ENCODE results near the gene VPS37B.

Gene VPS37B

GRCh38 chr12:122855071-122855829, 40.7 kb downstream of the VPS37B start:
- DNase-seq (ENCODE audit: extremely low read depth in 1 of 2, low read depth in 1 of 2) = no peak

GRCh38 chr12:122854554-122854953, 41.4 kb downstream of the VPS37B start:
- DNase-seq (ENCODE audit: extremely low read depth in 1 of 2, low read depth in 1 of 2) = no peak

GRCh38 chr12:122853582-122854245, 42.2 kb downstream of the VPS37B start:
- DNase-seq (ENCODE audit: extremely low read depth in 1 of 2, low read depth in 1 of 2) = no peak

GRCh38 chr12:122852336-122853275, 43.3 kb downstream of the VPS37B start:
- no peak for DNase-seq (ENCODE audit: extremely low read depth in 1 of 2, low read depth in 1 of 2)

GRCh38 chr12:122851820-122852219, 44.1 kb downstream of the VPS37B start:
- DNase-seq (ENCODE audit: extremely low read depth in 1 of 2, low read depth in 1 of 2) = no peak

GRCh38 chr12:122850695-122851350, 45.1 kb downstream of the VPS37B start:
- no peak for DNase-seq (ENCODE audit: extremely low read depth in 1 of 2, low read depth in 1 of 2)

GRCh38 chr12:122850048-122850445, 45.9 kb downstream of the VPS37B start:
- DNase-seq (ENCODE audit: extremely low read depth in 1 of 2, low read depth in 1 of 2) = no peak

GRCh38 chr12:122849352-122850047, 46.4 kb downstream of the VPS37B start:
- no peak for DNase-seq (ENCODE audit: extremely low read depth in 1 of 2, low read depth in 1 of 2)

- no peak for DNase-seq (ENCODE audit: extremely low read depth in 1 of 2, low read depth in 1 of 2)
These were observed 47.2 kb downstream of the VPS37B start for GRCh38 chr12:122848471-122849351.

GRCh38 chr12:122847921-122848421, 48.0 kb downstream of the VPS37B start:
- no peak for DNase-seq (ENCODE audit: extremely low read depth in 1 of 2, low read depth in 1 of 2)

GRCh38 chr12:122847516-122847836, 48.4 kb downstream of the VPS37B start:
- DNase-seq (ENCODE audit: extremely low read depth in 1 of 2, low read depth in 1 of 2) = no peak

GRCh38 chr12:122846622-122847515, 49.1 kb downstream of the VPS37B start:
- no peak for DNase-seq (ENCODE audit: extremely low read depth in 1 of 2, low read depth in 1 of 2)

- no peak for DNase-seq (ENCODE audit: extremely low read depth in 1 of 2, low read depth in 1 of 2)
These were observed 49.9 kb downstream of the VPS37B start for GRCh38 chr12:122845865-122846621.

- no peak for DNase-seq (ENCODE audit: extremely low read depth in 1 of 2, low read depth in 1 of 2)
These were observed 50.7 kb downstream of the VPS37B start for GRCh38 chr12:122845041-122845864.

GRCh38 chr12:122844366-122844971, 51.5 kb downstream of the VPS37B start:
- no peak for DNase-seq (ENCODE audit: extremely low read depth in 1 of 2, low read depth in 1 of 2)

- no peak for DNase-seq (ENCODE audit: extremely low read depth in 1 of 2, low read depth in 1 of 2)
These were observed 52.5 kb downstream of the VPS37B start for GRCh38 chr12:122843455-122843854.
